Measurements from ENCODE around the gene RBM44.

DNA sequence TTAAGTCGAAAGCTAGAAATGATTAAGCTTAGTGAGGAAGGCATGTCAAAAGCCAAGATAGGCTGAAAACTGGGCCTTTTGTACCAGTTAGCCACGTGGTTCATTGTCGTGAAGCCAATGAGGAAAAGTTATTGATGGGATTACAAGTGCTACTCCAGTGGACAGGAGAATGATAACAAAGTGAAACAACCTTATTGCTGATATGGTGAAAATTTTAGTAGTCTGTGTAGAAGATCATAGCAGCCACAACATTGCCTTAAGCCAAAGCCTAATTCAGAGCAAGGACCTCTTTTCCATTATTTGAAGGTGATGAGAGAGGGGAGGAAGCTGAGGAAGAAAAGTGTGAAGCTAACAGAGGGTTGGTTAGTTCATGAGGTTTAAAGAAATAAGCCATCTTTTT lies 36.8 kb downstream of the RBM44 start:
- TF ChIP-seq FOXP2 (optimal IDR thresholded peaks at IDR 0.05; ENCODE audit: control extremely low read depth, extremely low read length, insufficient read depth) = no peak
- TF ChIP-seq POLR2AphosphoS5 (IDR thresholded peaks at IDR 0.05; ENCODE audit: borderline replicate concordance, low read depth, low read length) = no peak
